Transverse colon (tissue), 4 donors: ENCODE results near the gene TAS2R3. TPM values are rescaled to one million over a fixed set of nuclear protein-coding genes. Genes with fewer than 3 reads are reported as not detected.
"Not testable (repeated sequence)": the region's sequence is repeated elsewhere in the genome, so short reads cannot be mapped to it uniquely, and the experiment has no call there.

Experiments
- DNase-seq: peaks from one replicate; pipeline ENCODE4 v3.0.0-alpha.2; 2019
- H3K27ac ChIP-seq, 4 donors: fragments of 200-600 bp; sonication (generic); 2 replicates each; pipeline ENCODE4 v1.5.1; 2016 to 2018; ENCODE audit warnings: inconsistent platforms in 4 of 4
- H3K27me3 ChIP-seq: fragments of 200-600 bp; sonication (generic); 2 replicates; pipeline ENCODE4 v1.5.1; 2017; ENCODE audit warnings: inconsistent platforms
- H3K36me3 ChIP-seq, 4 donors: fragments of 200-600 bp; sonication (generic); 2 replicates each; pipeline ENCODE4 v1.5.1; 2017 to 2019; ENCODE audit warnings: inconsistent platforms in 4 of 4
- H3K4me1 ChIP-seq, 4 donors: fragments of 200-600 bp; sonication (generic); 2 replicates each; pipeline ENCODE4 v1.5.1; 2017 to 2020; ENCODE audit warnings: inconsistent platforms in 4 of 4
- H3K4me3 ChIP-seq, 4 donors: fragments of 200-600 bp; sonication (generic); 1 replicate in 1 of 4; 2 replicates in 3 of 4; pipeline versions ENCODE4 v1.5.1 to v1.6.1; 2017 to 2019; ENCODE audit warnings: inconsistent platforms in 4 of 4
- H3K9me3 ChIP-seq, 2 donors: fragments of 200-600 bp; sonication (generic); 2 replicates each; pipeline ENCODE4 v1.5.1; 2017 to 2019; ENCODE audit warnings: inconsistent platforms in 2 of 2
- EP300 ChIP-seq: sonication (generic); formaldehyde crosslinking; IDR thresholded peaks from one replicate; pipeline ENCODE4 v1.6.1; 2017; ENCODE audit warnings: antibody characterized with exemption, low read depth
- POLR2A ChIP-seq: fragments of 450-650 bp; IDR thresholded peaks from one replicate; pipeline ENCODE4 v1.6.1; 2016; ENCODE audit warnings: antibody characterized with exemption, mild to moderate bottlenecking, moderate library complexity
- POLR2AphosphoS5 ChIP-seq, 3 donors: sonication (generic); formaldehyde crosslinking; IDR thresholded peaks; one replicate each; pipeline ENCODE4 v1.6.1; 2016; ENCODE audit warnings: antibody characterized with exemption in 3 of 3
- WGBS, 2 donors: methylation state at CpG; one replicate each; pipeline ENCODE4 v1.1.5; 2018; ENCODE audit warnings: low coverage in 1 of 2; 5-methylcytosine and 5-hydroxymethylcytosine counted together
- in situ Hi-C, 4 donors: fragments of 200-750 bp; cut with MboI; loops; one replicate each; pipeline versions ENCODE4 v1.15.0 to v1.15.1; 2017; ENCODE audit warnings: low sequenced_read_pairs in 3 of 4, low pct_ligation_motif_present in 1 of 4, low pct_unique_long_range_greater_than_20kb in 1 of 4
- intact Hi-C: fragments of 100-400 bp; cut with DNase I; formaldehyde crosslinking; loops from one replicate; pipeline ENCODE4 v1.15.1; 2023; ENCODE audit warnings: low total_unique reads
- total RNA-seq, 4 donors: library from RNA; depleted of rRNA; stranded (reverse); fragments of >200 nt; gene quantifications; one replicate each; pipeline ENCODE4 v1.1.0, GENCODE V29; 2016
- TF ChIP-seq, protein P1 (sequence below), 5 experiments: fragments of 200-600 bp in 3 of 5; fragments of 450-650 bp in 2 of 5; sonication (generic) in 3 of 5; IDR thresholded peaks; 1 replicate in 2 of 5; 2 replicates in 3 of 5; pipeline ENCODE4 v1.5.1; 2016 to 2017; ENCODE audit warnings: antibody characterized with exemption in 5 of 5, inconsistent platforms in 3 of 5, mild to moderate bottlenecking in 2 of 5, moderate library complexity in 1 of 5

The TAS2R3 gene
- total RNA-seq, 4 donors from 2014 or later = 2.3 to 7.5 (median 2.6) TPM; not detected in 1

GRCh38 chr7:141742229-141742628 is 21.7 kb upstream of the TAS2R3 start:
- TF ChIP-seq POLR2A (no peak), POLR2AphosphoS5 (IDR thresholded peaks at IDR 0.05) (no peak), EP300 (no peak)
- TF ChIP-seq, protein P1, sequence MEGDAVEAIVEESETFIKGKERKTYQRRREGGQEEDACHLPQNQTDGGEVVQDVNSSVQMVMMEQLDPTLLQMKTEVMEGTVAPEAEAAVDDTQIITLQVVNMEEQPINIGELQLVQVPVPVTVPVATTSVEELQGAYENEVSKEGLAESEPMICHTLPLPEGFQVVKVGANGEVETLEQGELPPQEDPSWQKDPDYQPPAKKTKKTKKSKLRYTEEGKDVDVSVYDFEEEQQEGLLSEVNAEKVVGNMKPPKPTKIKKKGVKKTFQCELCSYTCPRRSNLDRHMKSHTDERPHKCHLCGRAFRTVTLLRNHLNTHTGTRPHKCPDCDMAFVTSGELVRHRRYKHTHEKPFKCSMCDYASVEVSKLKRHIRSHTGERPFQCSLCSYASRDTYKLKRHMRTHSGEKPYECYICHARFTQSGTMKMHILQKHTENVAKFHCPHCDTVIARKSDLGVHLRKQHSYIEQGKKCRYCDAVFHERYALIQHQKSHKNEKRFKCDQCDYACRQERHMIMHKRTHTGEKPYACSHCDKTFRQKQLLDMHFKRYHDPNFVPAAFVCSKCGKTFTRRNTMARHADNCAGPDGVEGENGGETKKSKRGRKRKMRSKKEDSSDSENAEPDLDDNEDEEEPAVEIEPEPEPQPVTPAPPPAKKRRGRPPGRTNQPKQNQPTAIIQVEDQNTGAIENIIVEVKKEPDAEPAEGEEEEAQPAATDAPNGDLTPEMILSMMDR (IDR thresholded peaks at IDR 0.05) = no peak
- DNase-seq = no peak
- Histone ChIP-seq H3K27ac (no peak overlapping the region), H3K27me3 (no peaks in the 10 kb centered on the region), H3K4me1 (peaks cover 8 to 24% (median 13%) of the 10 kb centered on the region in 4 donors), H3K36me3 (peaks cover 0 to 67% (median 28%) of the 10 kb centered on the region in 4 donors), H3K4me3 (no peak overlapping the region), H3K9me3 (no peaks in the 10 kb centered on the region)
- WGBS, 2 donors = 71 to 93% methylated on average over 1 of the region's 1 CpG
- in situ Hi-C loops (loop anchor here in 1 of 4 donors (10.0 kb wide), 1 partner anchor 77 kb away; no protein-coding TSS in a partner anchor), intact Hi-C loops (no loop called here)

DNA sequence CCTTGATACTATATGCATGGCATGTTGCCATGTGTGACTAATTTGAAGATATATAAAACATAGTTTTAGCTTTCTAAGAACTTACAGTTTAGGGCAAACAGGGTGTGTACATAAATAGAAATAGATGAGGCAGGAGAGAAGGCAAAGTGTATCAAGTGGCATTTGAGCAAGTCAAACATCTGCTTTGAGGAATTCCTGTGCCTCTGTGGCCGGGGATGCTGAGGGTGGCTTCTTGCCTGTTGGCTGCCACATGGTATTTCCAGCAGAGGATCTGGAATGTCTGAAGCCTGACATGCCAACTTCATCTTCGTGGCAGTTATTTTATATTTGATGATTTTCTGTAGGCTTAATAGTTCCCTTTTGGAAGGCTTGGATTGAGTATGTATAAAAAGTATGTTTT is 19.8 kb upstream of the TAS2R3 start:
- in situ Hi-C loops = loop anchor here in 1 of 4 donors (10.0 kb wide), 1 partner anchor 79 kb away; no protein-coding TSS in a partner anchor
- H3K9me3 ChIP-seq = no peaks in the 10 kb centered on the region
- H3K27me3 ChIP-seq = no peaks in the 10 kb centered on the region
- peaks cover 0 to 85% (median 37%) of the 10 kb centered on the region in 4 donors for H3K36me3 ChIP-seq
- H3K4me1 ChIP-seq = peaks cover under 1 to 15% (median 6%) of the 10 kb centered on the region in 4 donors
- no peak overlapping the region for H3K27ac ChIP-seq
- H3K4me3 ChIP-seq = no peak overlapping the region
- no peak for DNase-seq
- 86 to 100% methylated on average over 1 to 2 of the region's 2 CpGs for WGBS, 2 donors
- no peak for TF ChIP-seq POLR2A
- TF ChIP-seq POLR2AphosphoS5 (IDR thresholded peaks at IDR 0.05) = no peak
- TF ChIP-seq, protein P1 (IDR thresholded peaks at IDR 0.05) = no peak
- TF ChIP-seq EP300 = no peak
- intact Hi-C loops = no loop called here

GRCh38 chr7:141748396-141748795 is 15.5 kb upstream of the TAS2R3 start:
- 93 to 100% methylated on average over 2 of the region's 2 CpGs for WGBS, 2 donors
- in situ Hi-C loops = loop anchor here in 1 of 4 donors (10.0 kb wide), 1 partner anchor 84 kb away; no protein-coding TSS in a partner anchor

DNA sequence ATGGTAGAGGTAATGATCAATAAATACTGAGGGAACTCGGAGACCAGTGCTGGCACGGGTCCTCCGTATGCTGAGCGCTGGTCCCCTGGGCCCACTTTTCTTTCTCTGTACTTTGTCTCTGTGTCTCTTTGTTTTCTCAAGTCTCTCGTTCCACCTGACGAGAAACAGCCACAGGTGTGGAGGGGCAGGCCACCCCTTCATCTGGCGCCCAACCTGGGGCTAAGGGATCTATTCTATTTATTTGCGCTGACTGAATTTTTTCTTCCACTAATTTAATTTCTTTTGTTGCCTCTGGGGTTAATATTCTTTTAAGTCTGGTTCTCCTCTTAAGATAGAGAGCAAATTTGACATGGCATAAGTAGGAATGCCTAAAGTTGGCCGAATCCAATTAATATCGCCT is 12.0 kb upstream of the TAS2R3 start:
- DNase-seq, H3K4me1 ChIP-seq, H3K27me3 ChIP-seq, H3K4me3 ChIP-seq, H3K27ac ChIP-seq, in situ Hi-C loops, intact Hi-C loops: not testable (repeated sequence)
- H3K9me3 ChIP-seq = peaks cover 23 to 29% of the 10 kb centered on the region in 2 donors
- peaks cover 2 to 79% (median 33%) of the 10 kb centered on the region in 4 donors for H3K36me3 ChIP-seq
- 98% methylated on average over 4 to 10 of the region's 10 CpGs for WGBS, 2 donors

More at GRCh38 chr7:141748396-141748795, 15.5 kb upstream of the TAS2R3 start:
- no peaks in the 10 kb centered on the region for H3K27me3 ChIP-seq
- no peak overlapping the region for H3K27ac ChIP-seq
- no peak for DNase-seq
- no peaks in the 10 kb centered on the region for H3K4me1 ChIP-seq
- intact Hi-C loops = no loop called here
- H3K9me3 ChIP-seq = peaks cover 23 to 29% of the 10 kb centered on the region in 2 donors
- H3K4me3 ChIP-seq = no peak overlapping the region
- TF ChIP-seq POLR2A (no peak), EP300 (no peak), POLR2AphosphoS5 (IDR thresholded peaks at IDR 0.05) (no peak)
- TF ChIP-seq, protein P1 (IDR thresholded peaks at IDR 0.05) = no peak
- peaks cover 2 to 96% (median 49%) of the 10 kb centered on the region in 4 donors for H3K36me3 ChIP-seq

DNA sequence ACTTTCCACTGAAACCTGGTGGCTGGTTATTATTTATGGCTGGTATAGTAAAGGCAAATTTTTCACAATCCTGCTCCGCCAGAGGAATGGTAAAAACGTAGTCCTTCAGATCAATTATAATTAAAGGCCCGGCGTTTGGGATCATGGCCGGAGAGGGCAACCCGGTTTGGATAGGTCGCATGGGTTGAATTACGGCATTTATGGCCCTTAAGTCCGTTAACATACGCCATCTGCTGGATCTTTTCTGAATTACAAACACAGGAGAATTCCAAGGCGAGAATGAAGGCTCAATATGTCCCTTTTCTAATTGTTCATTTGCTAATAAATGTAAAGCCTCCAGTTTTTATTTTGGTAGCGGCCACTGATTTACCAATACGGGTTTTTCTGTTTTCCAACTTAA is 11.3 kb upstream of the TAS2R3 start:
- no peaks in the 10 kb centered on the region for H3K4me1 ChIP-seq
- WGBS, 2 donors = 97% methylated on average over 5 to 13 of the region's 13 CpGs
- in situ Hi-C loops = no loop called here
- DNase-seq = no peak
- no peaks in the 10 kb centered on the region for H3K27me3 ChIP-seq
- H3K9me3 ChIP-seq = peaks cover 23 to 29% of the 10 kb centered on the region in 2 donors
- H3K4me3 ChIP-seq = no peak overlapping the region
- H3K36me3 ChIP-seq = peaks cover 2 to 73% (median 35%) of the 10 kb centered on the region in 4 donors
- intact Hi-C loops = no loop called here
- H3K27ac ChIP-seq = no peak overlapping the region
- TF ChIP-seq, protein P1 (IDR thresholded peaks at IDR 0.05) = peak in 2 of 5 experiments; percentile 9 to 10
- TF ChIP-seq POLR2AphosphoS5 (IDR thresholded peaks at IDR 0.05) = no peak
- no peak for TF ChIP-seq EP300
